HEK293 (cell line): ENCODE results near the gene CATSPER1.

Source experiments
- CTCF ChIA-PET: fragments of 350-600 bp; formaldehyde crosslinking; extraction: SDS; loops from one replicate; lab custom pipeline; 2021; ENCODE audit warnings: antibody characterized with exemption; lab: Yijun Ruan, JAX
- POLR2A ChIA-PET: fragments of 300-600 bp; formaldehyde crosslinking; extraction: SDS; loops from one replicate; lab custom pipeline; 2020; ENCODE audit warnings: antibody characterized with exemption, inconsistent platforms; lab: Yijun Ruan, JAX
- H3K27ac ChIP-seq: fragments of 200-500 bp; sonication (Bioruptor generic); 2 replicates; pipeline ENCODE4 v1.5.1; 2014; ENCODE audit warnings: low read depth, low read length, control low read depth, inconsistent platforms; ENCODE audit errors: extremely low read depth
- H3K36me3 ChIP-seq, 2 experiments: fragments of 200-500 bp in 1 of 2; sonication (Bioruptor generic) in 1 of 2; 1 replicate in 1 of 2; 2 replicates in 1 of 2; pipeline ENCODE4 v1.5.1; 2014 to 2017; ENCODE audit warnings: inconsistent platforms in 2 of 2, low read length in 2 of 2; ENCODE audit not compliant: control insufficient read depth in 2 of 2, insufficient read depth in 1 of 2
- H3K4me1 ChIP-seq: fragments of 200-500 bp; sonication (Bioruptor generic); 2 replicates; pipeline ENCODE4 v1.5.1; 2014; ENCODE audit warnings: mild to moderate bottlenecking, low read length, inconsistent platforms; ENCODE audit not compliant: control insufficient read depth, insufficient read depth
- H3K4me3 ChIP-seq: 2 replicates; pipeline ENCODE4 v1.5.1; 2011; ENCODE audit warnings: low read depth, mild to moderate bottlenecking, control low read depth, low read length, moderate library complexity
- H3K9me3 ChIP-seq: fragments of 200-500 bp; sonication (Bioruptor generic); 2 replicates; pipeline ENCODE4 v1.5.1; 2014; ENCODE audit warnings: low read depth, low read length, inconsistent platforms; ENCODE audit not compliant: control insufficient read depth, insufficient read depth
- GFI1B ChIP-seq: fragments of 450-650 bp; formaldehyde crosslinking; IDR thresholded peaks from 2 replicates; pipeline ENCODE4 v1.5.1; 2016; ENCODE audit warnings: missing biosample characterization, missing genetic modification characterization
- ZNF132 ChIP-seq: fragments of 450-650 bp; formaldehyde crosslinking; IDR thresholded peaks from 2 replicates; pipeline ENCODE4 v1.5.1; 2017; ENCODE audit warnings: missing biosample characterization, missing genetic modification characterization, borderline replicate concordance
- ZNF184 ChIP-seq: fragments of 450-650 bp; IDR thresholded peaks from 2 replicates; pipeline ENCODE4 v1.5.1; 2018; ENCODE audit warnings: missing biosample characterization, mild to moderate bottlenecking, missing genetic modification characterization
- ZNF341 ChIP-seq: fragments of 450-650 bp; formaldehyde crosslinking; IDR thresholded peaks from 2 replicates; pipeline ENCODE4; 2016; ENCODE audit warnings: low read depth, missing biosample characterization, missing genetic modification characterization
- ZNF404 ChIP-seq: fragments of 450-650 bp; formaldehyde crosslinking; IDR thresholded peaks from 2 replicates; pipeline ENCODE4 v1.5.1; 2017; ENCODE audit warnings: missing biosample characterization, missing genetic modification characterization
- ZNF555 ChIP-seq: fragments of 450-650 bp; formaldehyde crosslinking; conservative IDR thresholded peaks from 2 replicates; pipeline ENCODE4 v1.5.1; 2017; ENCODE audit warnings: missing biosample characterization, mild to moderate bottlenecking, missing genetic modification characterization, inconsistent platforms
- ZNF558 ChIP-seq: fragments of 450-650 bp; formaldehyde crosslinking; IDR thresholded peaks from 2 replicates; pipeline ENCODE4 v1.5.1; 2016; ENCODE audit warnings: missing biosample characterization, missing genetic modification characterization
- ZNF560 ChIP-seq: fragments of 450-650 bp; formaldehyde crosslinking; IDR thresholded peaks from 2 replicates; pipeline ENCODE4 v1.5.1; 2017; ENCODE audit warnings: missing biosample characterization, missing genetic modification characterization, borderline replicate concordance
- ZNF596 ChIP-seq: fragments of 450-650 bp; IDR thresholded peaks from 2 replicates; pipeline ENCODE4 v1.5.0; 2018; ENCODE audit warnings: missing biosample characterization, mild to moderate bottlenecking, missing genetic modification characterization, moderate library complexity
- ZNF664 ChIP-seq: fragments of 450-650 bp; formaldehyde crosslinking; IDR thresholded peaks from 2 replicates; pipeline ENCODE4 v1.5.1; 2016; ENCODE audit warnings: missing biosample characterization, missing genetic modification characterization
- TF ChIP-seq, protein P1 (sequence below): sonication (generic); formaldehyde crosslinking; IDR thresholded peaks from 2 replicates; pipeline ENCODE4 v1.8.1; 2022; ENCODE audit warnings: mild to moderate bottlenecking, moderate library complexity, missing genetic modification reagents
- TF ChIP-seq, protein P2 (sequence below): fragments of 450-650 bp; formaldehyde crosslinking; IDR thresholded peaks from 2 replicates; pipeline ENCODE4 v1.5.1; 2016; ENCODE audit warnings: missing biosample characterization, missing genetic modification characterization
- TF ChIP-seq, protein P3 (sequence below): fragments of 450-650 bp; formaldehyde crosslinking; conservative IDR thresholded peaks from 2 replicates; pipeline ENCODE4 v1.5.1; 2016; ENCODE audit warnings: low read depth, missing biosample characterization, missing genetic modification characterization
- TF ChIP-seq, protein P4 (sequence below): fragments of 450-650 bp; formaldehyde crosslinking; conservative IDR thresholded peaks from 2 replicates; pipeline ENCODE4 v1.5.1; 2016; ENCODE audit warnings: low read depth, missing biosample characterization, missing genetic modification characterization
- TF ChIP-seq, protein P5 (sequence below): fragments of 450-650 bp; formaldehyde crosslinking; IDR thresholded peaks from 2 replicates; pipeline ENCODE4 v1.5.1; 2016; ENCODE audit warnings: missing biosample characterization, missing genetic modification characterization

CATSPER1 gene

DNA sequence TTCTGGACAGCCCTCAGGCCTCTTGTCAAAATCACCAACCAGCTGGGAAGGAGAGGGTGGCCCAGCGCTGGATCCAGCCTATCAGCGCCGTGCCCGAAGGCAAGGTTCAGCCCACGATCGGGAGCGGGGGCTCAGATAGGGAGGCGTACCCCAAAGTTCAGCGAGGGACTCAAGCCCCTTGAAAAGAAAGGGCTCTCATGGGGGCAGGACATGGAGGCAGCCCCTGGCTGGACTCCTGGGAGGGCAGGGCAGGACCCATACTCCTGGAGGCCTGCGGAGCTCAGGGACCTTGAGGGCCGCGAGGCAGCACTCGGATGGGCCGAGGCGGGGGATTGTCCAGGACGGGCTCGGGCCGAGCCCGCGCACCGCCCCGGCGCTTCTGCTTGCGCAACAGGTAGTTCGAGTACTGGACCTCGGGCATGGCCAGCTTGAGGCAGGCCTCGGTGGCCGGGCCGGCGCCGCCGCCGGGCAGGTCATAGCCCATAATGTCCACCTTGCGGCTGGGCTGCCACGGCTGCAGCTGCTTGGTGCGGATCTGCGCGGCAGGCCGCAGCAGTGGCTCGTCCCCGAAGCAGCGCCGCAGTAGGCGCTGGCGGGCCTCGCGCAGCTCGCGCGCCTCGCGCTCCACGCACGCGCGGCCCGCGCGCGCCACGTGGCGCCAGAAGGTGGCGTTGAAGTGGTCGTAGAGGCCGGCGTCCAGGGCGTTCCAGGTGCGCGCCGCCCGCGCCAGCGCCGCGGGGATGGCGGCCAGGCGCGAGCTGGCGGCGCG lies 16.1 kb upstream of the CATSPER1 start:
- Histone ChIP-seq H3K4me1 (no peaks in the 10 kb centered on the region), H3K36me3 (no peaks in the 10 kb centered on the region), H3K9me3 (no peaks in the 10 kb centered on the region), H3K4me3 (no peak overlapping the region), H3K27ac (no peak overlapping the region)
- ChIA-PET POLR2A (no interaction called here), CTCF (interaction anchor here (0.6 to 1.0 kb wide), 4 partner anchors 13 to 245 kb away, joined by 3 to 4 read pairs (median 3); no protein-coding TSS in a partner anchor)
- TF ChIP-seq ZNF404 (tag by site-specific recombination) (no peak), ZNF132 (tag by site-specific recombination) (no peak), ZNF560 (no peak), GFI1B (tag by site-specific recombination) (no peak), ZNF596 (tag by site-specific recombination) (no peak), ZNF555 (tag by site-specific recombination) (no peak), ZNF558 (tag by site-specific recombination) (no peak), ZNF341 (no peak), ZNF664 (tag by site-specific recombination) (no peak), ZNF184 (no peak)
- TF ChIP-seq, protein P1, sequence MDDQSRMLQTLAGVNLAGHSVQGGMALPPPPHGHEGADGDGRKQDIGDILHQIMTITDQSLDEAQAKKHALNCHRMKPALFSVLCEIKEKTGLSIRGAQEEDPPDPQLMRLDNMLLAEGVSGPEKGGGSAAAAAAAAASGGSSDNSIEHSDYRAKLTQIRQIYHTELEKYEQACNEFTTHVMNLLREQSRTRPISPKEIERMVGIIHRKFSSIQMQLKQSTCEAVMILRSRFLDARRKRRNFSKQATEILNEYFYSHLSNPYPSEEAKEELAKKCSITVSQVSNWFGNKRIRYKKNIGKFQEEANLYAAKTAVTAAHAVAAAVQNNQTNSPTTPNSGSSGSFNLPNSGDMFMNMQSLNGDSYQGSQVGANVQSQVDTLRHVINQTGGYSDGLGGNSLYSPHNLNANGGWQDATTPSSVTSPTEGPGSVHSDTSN (CRISPR knock-in tag), result no peak
- TF ChIP-seq, protein P2, sequence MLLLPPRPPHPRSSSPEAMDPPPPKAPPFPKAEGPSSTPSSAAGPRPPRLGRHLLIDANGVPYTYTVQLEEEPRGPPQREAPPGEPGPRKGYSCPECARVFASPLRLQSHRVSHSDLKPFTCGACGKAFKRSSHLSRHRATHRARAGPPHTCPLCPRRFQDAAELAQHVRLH (tag by site-specific recombination), result no peak
- TF ChIP-seq, protein P3, sequence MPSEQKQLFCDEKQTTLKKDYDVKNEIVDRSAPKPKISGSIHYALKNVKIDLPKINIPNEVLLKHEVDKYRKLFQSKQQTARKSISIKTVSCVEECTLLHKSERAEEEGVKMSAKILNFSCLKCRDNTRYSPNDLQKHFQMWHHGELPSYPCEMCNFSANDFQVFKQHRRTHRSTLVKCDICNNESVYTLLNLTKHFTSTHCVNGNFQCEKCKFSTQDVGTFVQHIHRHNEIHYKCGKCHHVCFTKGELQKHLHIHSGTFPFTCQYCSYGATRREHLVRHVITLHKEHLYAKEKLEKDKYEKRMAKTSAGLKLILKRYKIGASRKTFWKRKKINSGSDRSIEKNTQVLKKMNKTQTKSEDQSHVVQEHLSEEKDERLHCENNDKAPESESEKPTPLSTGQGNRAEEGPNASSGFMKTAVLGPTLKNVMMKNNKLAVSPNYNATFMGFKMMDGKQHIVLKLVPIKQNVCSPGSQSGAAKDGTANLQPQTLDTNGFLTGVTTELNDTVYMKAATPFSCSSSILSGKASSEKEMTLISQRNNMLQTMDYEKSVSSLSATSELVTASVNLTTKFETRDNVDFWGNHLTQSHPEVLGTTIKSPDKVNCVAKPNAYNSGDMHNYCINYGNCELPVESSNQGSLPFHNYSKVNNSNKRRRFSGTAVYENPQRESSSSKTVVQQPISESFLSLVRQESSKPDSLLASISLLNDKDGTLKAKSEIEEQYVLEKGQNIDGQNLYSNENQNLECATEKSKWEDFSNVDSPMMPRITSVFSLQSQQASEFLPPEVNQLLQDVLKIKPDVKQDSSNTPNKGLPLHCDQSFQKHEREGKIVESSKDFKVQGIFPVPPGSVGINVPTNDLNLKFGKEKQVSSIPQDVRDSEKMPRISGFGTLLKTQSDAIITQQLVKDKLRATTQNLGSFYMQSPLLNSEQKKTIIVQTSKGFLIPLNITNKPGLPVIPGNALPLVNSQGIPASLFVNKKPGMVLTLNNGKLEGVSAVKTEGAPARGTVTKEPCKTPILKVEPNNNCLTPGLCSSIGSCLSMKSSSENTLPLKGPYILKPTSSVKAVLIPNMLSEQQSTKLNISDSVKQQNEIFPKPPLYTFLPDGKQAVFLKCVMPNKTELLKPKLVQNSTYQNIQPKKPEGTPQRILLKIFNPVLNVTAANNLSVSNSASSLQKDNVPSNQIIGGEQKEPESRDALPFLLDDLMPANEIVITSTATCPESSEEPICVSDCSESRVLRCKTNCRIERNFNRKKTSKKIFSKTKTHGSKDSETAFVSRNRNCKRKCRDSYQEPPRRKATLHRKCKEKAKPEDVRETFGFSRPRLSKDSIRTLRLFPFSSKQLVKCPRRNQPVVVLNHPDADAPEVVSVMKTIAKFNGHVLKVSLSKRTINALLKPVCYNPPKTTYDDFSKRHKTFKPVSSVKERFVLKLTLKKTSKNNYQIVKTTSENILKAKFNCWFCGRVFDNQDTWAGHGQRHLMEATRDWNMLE, result no peak
- TF ChIP-seq, protein P4, sequence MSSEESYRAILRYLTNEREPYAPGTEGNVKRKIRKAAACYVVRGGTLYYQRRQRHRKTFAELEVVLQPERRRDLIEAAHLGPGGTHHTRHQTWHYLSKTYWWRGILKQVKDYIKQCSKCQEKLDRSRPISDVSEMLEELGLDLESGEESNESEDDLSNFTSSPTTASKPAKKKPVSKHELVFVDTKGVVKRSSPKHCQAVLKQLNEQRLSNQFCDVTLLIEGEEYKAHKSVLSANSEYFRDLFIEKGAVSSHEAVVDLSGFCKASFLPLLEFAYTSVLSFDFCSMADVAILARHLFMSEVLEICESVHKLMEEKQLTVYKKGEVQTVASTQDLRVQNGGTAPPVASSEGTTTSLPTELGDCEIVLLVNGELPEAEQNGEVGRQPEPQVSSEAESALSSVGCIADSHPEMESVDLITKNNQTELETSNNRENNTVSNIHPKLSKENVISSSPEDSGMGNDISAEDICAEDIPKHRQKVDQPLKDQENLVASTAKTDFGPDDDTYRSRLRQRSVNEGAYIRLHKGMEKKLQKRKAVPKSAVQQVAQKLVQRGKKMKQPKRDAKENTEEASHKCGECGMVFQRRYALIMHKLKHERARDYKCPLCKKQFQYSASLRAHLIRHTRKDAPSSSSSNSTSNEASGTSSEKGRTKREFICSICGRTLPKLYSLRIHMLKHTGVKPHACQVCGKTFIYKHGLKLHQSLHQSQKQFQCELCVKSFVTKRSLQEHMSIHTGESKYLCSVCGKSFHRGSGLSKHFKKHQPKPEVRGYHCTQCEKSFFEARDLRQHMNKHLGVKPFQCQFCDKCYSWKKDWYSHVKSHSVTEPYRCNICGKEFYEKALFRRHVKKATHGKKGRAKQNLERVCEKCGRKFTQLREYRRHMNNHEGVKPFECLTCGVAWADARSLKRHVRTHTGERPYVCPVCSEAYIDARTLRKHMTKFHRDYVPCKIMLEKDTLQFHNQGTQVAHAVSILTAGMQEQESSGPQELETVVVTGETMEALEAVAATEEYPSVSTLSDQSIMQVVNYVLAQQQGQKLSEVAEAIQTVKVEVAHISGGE (tag by site-specific recombination), result no peak
- TF ChIP-seq, protein P5, sequence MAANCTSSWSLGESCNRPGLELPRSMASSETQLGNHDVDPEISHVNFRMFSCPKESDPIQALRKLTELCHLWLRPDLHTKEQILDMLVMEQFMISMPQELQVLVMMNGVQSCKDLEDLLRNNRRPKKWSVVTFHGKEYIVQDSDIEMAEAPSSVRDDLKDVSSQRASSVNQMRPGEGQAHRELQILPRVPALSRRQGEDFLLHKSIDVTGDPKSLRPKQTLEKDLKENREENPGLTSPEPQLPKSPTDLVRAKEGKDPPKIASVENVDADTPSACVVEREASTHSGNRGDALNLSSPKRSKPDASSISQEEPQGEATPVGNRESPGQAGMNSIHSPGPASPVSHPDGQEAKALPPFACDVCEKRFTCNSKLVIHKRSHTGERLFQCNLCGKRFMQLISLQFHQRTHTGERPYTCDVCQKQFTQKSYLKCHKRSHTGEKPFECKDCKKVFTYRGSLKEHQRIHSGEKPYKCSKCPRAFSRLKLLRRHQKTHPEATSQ (tag by site-specific recombination), result no peak
